GM18873 (cell line): ENCODE measurements around the gene TRMT61B.

ENCODE experiments used
- ATAC-seq: cut with Tn5 transposase; IDR thresholded peaks from one replicate; pipeline ENCODE4 v1.9.1; 2021; ENCODE audit warnings: mild to moderate bottlenecking, moderate library complexity, moderate number of reproducible peaks; ENCODE audit not compliant: unreplicated experiment, low FRiP score

TRMT61B gene

DNA sequence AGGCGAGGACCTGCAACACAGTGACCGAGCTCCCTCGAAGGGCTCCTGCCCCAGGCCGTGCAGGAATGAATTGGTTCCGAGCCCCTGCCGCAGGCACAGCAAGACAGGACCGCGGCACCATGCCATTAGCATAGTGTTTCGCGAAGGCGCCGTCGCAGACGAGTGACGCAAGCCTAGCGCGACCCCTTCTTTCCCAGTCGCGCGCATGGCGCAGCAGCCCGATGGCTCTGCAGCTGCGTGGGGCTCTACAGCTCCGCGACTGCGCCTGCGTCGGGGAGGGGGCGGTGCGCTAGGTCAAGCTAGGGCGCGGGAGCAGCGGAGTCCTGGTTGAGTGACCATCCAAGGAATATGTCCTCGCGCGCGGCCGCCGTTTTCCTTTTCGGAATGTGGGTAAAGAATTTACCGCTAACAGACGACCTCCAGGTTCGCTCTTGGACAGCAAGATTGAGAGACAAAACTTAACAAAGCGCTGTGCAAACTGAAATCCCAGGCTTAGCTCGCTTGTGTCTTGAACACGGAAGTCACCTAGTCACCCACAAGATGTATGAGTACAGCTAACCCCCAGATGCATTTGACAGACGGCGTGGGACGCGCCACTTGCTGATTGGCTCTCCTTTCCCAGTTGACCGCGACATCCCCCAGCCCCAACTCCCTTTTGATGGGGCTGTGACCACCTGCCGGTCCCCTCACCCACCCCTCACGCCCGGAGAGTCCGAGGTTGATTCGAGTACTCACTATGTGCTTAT lies at the start of gene TRMT61B:
TSS of gene TRMT61B (minus strand) at position 164 of the 746 bp plus-strand sequence. CDS start at position 132, 32 bp downstream.
- ATAC-seq = peak; percentile 85

DNA sequence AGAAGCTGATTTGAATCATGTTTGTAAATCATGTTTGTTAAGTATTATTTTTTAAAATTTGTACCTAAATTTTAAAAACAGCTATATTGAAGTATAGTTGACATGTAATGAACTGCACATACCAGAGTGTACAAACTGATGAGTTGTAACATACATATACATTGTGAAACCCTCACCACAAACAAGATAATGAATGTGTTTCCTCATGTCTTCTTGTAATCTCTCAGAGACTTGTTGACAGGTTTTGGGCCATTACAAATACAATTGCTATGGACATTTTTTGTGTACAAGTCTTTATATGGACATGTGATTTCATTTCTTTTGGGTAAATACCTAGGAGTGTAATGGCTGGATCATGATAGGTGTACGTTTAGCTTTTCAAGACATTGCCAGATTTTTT lies 45.8 kb upstream of the TRMT61B start:
- ATAC-seq = no peak

DNA sequence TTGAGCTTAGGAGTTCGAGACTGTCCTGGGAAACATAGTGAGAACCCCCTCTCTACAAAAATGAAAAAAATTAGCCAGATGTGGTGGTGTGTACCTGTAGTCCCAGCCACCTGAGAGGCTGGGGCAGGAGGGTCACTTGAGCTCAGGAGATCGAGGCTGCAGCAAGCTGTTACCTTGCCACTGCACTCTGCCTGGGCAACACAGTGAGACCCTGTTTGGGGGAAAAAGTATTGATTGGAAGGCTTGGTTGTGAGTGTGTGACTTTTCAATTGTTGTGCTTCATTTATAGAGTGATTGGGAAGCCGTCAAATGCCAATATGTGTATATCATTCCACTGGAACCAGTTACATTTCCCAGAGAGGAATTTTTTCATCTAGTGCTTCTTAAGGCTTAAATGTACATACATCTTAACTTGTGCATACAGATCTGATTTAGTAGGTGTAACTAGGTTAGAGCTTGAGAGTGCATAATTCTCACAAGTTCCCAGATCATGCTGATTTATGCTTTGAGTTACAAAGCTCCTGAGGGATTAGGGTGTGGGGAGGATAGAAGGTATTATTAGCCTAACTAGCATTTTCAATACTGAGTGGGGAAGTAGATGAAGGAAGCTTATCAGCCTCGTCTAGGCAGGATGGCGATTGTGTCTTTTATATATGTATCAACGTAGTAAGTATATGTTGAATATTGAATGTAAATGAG lies 39.7 kb upstream of the TRMT61B start:
- ATAC-seq = no peak

DNA sequence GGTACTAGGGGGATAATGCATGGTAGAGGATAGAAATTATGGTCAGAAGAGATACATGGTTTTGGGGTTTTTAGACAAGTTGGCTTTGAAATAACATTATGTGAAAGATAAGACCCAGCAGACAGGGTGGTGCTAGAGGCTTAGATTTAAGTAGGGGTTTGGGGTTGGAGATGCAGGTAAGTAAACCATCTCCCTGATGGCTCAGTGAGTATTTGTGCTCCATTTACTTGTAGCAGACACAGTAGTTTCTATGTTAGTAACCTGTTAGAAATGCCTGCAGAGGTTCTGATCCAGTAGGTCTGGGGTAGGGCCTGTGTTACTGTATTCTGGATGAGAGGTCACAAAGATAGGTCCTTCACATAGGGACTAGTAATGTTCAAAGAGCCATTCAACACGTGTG lies 38.1 kb upstream of the TRMT61B start:
- no peak for ATAC-seq

DNA sequence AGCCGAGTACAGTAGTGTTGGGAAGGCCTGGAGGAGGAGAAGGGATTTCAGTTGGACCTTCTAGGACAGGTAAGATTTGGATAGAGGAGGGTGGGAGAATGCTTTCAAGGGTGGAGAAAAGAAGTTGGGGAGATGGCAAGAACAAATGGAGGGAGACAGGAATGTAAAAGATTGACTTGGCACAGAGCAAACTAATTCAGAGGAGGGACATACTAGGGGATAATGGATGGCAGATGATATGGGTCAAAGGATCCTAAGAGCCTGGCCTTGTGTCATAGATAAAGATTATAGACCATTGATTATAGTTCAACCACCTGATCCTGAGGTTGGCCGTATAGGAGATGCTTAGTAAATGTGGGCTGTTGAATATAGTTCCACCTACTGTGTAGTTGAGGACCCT lies 36.7 kb upstream of the TRMT61B start:
- ATAC-seq = no peak

DNA sequence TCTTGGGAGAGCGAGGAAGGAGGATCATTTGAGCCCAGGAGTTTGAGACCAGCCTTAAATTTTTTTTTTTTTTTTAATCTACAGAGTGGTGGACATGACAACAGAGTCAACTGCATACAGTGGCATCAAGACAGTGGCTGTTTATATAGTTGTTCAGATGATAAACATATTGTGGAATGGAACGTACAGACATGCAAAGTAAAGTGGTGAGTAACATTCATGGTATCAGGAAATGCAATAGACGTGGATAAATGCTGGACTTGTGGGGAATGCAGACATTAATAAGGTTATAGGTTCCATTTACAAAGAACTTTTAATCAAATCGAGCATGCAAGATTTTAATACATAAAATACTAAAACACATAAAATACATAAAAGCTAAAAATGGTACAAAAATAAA lies 36.3 kb upstream of the TRMT61B start:
- no peak for ATAC-seq

DNA sequence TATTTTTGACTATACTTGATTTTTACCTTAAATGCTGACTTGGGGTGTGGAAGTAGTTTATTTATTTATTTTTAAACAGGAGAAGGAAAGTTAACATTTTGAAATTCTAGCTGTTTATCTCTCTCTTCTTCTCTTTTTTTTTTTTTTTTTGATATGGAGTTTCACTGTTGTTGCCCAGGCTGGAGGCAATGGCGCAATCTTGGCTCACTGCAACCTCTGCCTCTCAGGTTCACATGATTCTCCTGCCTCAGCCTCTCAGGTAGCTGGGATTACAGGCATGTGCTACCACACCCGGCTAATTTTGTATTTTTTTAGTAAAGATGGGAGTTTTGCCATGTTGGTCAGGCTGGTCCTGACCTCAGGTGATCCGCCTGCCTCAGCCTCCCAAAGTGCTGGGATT lies 35.4 kb upstream of the TRMT61B start:
- no peak for ATAC-seq

DNA sequence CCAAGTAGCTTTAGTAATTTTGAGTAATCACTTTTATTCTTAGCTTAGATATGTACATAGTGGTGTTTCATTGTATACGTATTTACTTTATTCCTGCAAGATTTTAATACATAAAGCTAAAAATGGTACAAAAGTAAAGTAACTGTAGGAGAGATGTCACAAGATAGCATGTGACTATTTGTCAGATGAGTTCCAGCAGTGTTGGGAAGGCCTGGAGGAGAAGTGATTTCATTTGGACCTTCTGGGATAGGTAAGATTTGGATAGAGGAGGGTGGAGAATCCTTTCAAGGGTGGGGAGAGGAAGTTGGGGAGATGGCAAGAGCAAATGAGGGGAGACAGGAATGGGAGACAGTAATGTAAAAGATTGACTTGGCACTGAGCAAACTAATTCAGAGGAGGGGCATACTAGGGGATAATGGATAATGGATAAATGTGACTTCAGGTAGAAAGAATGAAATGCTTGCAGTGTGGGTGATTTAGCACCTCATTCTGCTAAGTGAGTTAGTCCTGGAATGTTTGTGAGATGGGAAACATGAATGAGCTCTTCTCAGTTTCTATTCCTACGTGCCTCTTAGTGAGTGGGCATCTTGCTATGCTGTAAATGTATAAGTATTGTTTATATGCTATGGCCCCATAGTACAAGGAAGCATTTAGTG lies 34.8 kb upstream of the TRMT61B start:
- ATAC-seq = no peak

DNA sequence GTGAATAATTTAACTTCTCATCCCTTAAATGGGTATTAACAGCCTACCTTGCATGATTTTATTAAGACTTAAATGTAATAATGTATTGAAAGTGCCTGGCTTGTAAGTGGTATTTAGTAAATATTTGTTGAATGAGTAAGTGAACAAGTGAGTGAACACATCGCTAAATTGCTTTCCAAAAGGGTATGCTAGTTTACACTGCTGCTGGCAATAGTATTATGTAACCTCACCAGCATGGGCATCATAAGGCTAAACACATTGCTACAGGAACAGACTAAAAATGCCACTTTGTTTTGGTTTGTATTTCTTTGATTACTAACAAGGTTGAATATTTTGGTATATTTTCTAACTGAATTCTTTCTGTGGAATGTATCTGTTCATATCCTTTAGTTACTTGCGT lies 34.2 kb upstream of the TRMT61B start:
- no peak for ATAC-seq

DNA sequence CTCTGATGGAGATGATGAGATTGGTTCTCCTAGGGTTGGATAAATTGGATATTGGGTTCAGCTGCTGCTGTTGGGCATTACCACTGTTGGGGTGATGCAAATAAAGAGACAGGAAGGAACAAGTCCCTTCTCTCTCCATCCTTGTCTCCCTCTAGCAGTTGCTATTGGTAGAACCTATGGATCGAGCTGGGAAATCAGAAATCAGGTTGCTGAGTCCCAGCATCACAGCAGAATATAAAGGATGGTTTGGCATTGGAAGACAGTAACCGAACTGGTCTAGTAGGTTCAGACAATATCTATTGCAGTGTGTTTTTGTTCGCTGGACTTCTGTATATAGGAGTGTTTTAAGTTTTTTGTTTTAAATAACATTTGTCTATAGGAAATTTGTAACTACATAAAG lies 32.5 kb upstream of the TRMT61B start:
- no peak for ATAC-seq

DNA sequence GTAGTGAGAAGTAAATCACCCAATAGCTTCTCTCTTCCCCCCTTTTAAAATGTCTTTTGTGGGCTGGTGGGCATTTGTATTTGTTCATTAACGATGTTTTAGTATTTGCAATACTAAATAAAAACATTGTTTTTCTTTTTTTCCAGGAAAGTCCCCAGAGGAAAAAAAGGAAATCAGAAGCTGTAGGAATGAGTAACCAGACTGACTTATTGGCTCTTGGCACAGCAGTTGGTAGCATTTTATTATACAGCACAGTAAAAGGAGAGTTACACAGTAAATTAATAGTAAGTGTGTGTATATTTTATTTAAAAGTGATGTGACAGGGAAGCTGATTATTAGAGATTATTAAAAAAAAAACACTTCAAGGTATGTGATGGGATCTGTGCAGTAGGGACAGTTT lies 31.7 kb upstream of the TRMT61B start:
- no peak for ATAC-seq

DNA sequence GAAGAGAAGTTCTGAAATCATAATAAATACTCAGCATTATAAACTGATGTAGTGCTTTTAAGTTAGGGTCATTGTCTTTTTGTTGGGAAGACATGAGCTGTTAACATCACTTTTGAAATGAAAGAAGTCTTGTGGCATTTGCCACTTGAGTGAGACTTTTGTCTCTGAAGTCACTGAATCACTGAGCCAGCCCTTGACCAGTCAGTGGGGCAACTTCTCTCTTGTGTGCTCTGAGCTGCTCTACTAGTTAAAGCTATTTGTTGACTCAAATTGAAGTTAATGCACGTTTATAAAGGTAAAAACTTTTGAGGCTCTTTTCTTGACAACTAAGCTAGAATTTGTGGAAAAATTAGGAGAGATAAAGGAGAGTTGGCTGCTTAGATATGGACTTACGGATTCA lies 31.1 kb upstream of the TRMT61B start:
- ATAC-seq = no peak

DNA sequence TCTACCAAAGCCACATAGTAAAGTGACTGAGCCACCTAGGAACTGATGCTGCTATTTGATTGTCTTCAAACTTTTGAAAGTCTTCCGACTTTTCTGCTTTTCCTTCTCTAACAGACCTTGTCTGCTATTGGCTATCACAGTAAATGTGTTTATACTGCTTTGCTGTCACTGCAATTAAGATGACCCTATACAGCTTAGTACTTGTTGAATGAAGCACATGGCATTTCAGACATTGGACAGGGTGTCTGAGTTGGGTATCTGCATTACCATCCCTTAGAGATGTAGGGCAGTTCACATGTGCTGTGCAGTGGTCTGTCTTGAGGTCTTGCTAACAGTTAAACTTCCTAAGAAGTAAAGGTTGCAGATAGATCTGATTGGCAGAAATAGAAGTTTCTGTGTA lies 27.9 kb upstream of the TRMT61B start:
- ATAC-seq = no peak

DNA sequence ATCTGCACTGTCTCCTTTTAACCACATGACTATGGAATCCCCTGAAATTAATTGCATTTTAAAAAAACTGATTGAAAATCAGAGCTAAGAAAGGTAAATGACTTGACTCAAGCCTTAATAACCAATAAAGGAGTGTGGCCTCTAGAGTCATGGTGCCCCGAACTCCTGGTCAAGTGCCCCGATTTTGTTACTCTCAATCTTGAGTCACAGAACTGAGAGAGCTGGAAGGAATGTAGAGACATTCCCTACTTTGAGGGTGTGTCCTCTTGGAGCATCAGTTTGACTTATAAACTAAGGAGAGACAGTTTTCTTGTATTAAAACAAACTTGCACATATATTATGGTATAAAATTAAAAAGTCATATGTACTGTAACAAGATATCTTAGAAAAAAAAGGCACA lies 26.8 kb upstream of the TRMT61B start:
- ATAC-seq = no peak

DNA sequence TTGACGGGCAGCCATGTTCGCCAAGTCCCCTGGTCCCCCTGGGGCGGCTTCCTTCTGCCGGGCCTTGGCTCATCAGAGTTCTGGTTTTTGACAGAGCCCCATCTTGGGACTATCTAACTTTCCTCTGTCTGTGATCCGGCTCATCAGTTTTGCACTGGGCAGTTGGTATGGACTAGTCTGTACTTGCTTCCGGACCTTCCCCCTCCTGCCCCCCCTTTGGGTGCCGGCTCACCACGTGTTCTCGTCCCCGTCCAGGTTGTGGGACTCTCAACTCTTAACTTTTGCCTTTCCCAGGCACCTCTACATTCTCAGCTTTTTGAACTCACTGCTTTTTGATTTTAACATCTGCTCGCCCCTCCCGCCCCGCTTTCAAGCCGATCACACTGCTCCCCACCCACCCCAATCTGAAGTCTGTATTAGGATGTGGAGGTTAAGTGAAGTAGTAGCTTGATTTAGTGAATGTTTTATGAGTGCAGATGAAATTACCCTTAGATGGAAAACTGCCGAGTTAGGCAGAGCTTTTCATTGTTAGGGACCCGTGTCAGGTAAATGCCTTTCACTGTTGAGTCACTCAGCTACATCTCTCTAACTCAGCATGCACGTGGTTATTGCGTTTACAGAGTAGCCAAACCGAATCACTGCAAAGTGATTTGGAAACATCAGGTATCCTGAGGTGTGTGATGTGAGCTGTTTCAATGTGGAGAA lies 25.2 kb upstream of the TRMT61B start:
- ATAC-seq = peak; percentile 11

DNA sequence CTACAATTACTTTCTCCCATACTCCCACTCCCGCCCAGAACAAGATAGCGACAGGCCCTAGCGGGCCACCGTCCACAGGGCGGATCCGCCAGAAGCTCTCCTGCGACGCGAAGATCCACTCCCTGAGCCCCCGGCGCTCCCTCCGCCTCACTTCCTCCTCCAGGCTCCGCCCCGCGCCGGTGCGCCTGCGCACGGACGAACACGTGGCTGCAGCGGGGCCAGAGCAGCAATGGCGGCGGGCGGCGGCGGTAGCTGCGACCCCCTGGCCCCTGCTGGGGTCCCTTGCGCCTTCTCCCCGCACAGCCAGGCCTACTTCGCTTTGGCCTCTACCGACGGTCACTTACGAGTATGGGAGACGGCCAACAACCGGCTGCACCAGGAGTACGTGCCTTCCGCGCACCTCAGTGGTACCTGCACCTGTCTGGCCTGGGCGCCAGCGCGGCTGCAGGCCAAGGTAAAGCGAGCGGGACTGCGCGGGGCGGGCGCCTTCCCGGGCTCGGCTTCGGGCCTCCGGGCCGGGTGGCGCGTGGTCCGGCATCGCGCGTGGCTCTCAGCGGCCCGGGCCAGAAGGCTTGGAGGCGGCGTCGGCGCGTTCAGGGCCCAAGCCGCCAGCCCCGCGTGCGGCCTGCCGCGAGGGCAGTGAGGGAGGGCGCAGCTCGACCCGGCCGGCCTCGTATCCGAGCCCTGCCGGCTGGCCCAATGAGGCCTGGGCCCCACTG lies 24.5 kb upstream of the TRMT61B start, which contains the start of gene WDR43:
TSS of gene WDR43 (plus strand) at position 198 of the 719 bp plus-strand sequence. CDS start at position 230, 32 bp downstream.
- peak; percentile 81 for ATAC-seq

DNA sequence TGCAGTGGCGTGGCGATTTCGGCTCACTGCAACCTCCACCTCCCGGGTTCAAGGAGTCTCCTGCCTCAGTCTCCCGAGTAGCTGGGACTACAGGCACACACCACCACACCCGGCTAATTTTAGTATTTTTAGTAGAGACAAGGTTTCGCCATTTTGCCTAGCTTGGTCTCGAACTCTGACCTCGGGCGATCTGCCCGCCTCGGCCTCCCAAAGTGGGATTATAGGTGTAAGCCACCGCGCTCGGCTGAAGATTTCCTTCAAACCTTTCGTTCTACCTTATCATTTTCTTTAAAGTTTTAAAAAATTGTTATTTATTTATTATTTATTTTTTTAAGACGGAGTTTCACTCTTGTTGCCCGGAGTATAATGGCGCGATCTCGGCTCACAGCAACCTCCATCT lies 23.4 kb upstream of the TRMT61B start:
- no peak for ATAC-seq

DNA sequence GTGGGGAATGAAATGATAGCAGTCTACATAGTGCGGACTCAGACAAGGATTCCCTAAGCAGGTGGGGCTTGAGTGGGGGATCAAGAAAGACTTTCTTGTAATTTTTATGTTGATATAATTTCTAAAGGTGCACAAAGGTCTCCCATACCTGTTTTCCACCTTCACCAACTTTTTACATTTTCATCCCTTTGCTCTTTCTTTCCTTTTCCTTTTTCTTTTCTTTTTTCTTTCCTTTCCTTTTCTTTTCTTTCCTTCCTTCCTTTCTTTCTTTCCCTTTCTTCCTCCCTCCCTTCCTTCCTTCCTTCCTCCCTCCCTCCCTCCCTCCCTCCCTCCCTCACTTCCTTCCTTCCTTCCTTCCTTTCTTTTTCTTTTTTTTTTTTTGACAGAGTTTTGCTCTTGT lies 10.1 kb upstream of the TRMT61B start:
- no peak for ATAC-seq

DNA sequence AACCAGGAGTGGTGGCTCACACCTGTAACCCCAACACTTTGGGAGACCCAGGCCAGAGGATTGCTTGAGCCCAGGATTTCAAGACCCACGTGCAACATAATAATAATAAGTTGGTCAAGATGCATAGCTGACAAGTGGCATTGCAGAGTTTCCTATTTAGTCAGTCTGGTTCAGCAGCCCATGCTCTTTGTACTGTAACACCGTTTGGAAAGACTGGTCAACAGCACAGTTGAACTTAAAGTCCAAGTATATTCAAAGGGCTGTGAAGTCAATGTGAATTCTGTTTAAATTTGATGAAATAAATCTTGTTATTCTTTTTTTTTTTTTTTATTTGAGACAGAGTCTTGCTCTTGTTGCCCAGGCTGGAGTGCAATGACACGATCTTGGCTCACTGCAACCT lies 1.5 kb upstream of the TRMT61B start:
- no peak for ATAC-seq

DNA sequence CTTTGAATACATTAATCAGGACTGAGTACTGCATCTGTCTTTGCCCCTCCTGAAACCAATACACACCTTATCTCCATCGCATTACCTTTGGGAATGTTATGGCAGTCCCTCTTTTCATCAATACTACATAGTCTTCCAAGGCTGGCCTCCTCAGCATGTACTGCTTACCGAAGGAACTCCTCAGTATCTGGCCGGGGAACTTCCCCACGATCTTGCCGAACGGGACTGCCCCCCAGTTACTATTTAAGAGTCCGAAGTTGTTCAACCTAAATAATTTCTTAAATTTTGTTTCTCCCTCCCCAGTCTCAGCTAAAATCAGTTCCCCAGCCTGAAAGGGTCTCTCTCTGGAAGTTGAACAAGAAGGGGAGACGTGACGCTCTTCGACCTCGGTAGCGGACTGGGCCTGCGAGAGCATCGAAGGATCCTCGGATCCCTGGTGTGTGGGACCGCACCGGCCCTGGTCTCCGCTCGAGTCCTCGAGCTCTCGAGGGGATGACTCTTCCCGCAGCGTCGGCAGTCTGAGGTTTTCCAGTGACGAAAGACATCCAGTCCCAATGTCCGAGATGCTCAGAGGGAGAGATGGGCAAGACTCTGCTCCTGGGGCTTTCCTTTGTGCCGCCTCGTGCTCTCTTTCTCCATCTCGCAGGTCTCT lies 489 bp downstream of the TRMT61B start:
- ATAC-seq = peak; percentile 2
